Esophagus squamous epithelium (tissue), 4 donors: ENCODE data around the gene RD3L.
"Not testable (repeated sequence)": the region's sequence is repeated elsewhere in the genome, so short reads cannot be mapped to it uniquely, and the experiment has no call there.

Source experiments
- CTCF ChIP-seq, 6 experiments: fragments of 450-650 bp in 4 of 6; fragments of 200-600 bp in 2 of 6; sonication (generic) in 2 of 6; IDR thresholded peaks; one replicate each; pipeline ENCODE4 v1.5.1; 2016 to 2019; ENCODE audit warnings: antibody characterized with exemption in 6 of 6, mild to moderate bottlenecking in 4 of 6, moderate library complexity in 4 of 6
- POLR2A ChIP-seq, 4 donors: fragments of 450-650 bp; IDR thresholded peaks; one replicate each; pipeline ENCODE4 v1.6.1; 2017; ENCODE audit warnings: antibody characterized with exemption in 4 of 4, mild to moderate bottlenecking in 4 of 4, moderate library complexity in 3 of 4

- not testable (repeated sequence) for TF ChIP-seq POLR2A (IDR thresholded peaks at IDR 0.05)
- peak in 5 of 6 experiments; percentile 62 to 75 (median 66) for TF ChIP-seq CTCF (IDR thresholded peaks at IDR 0.05)
Observed at GRCh38 chr14:103980623-103981238, 38.4 kb upstream of the RD3L start.
